CD4-positive, alpha-beta T cell treated with Interleukin-17A for 1 hour (primary cell): Measurements from ENCODE around the gene B4GALT2.
A peak's percentile ranks its signal among the peaks of the same experiment; 100 is the strongest.

Source experiments
- DNase-seq: peaks from one replicate; pipeline ENCODE4 v3.0.0-alpha.2; 2020

Gene B4GALT2

GRCh38 chr1:43971336-43971980, 7.6 kb upstream of the B4GALT2 start:
- no peak for DNase-seq

- DNase-seq = no peak
Measured at GRCh38 chr1:43973981-43974442, 5.0 kb upstream of the B4GALT2 start.

GRCh38 chr1:43974443-43975248, 4.4 kb upstream of the B4GALT2 start, which contains the start of gene ATP6V0B:
TSS of gene ATP6V0B (plus strand) at chr1:43974960. CDS start at chr1:43975041, 81 bp downstream.
- peak; percentile 91 for DNase-seq

- peak; percentile 52 for DNase-seq
Measured at GRCh38 chr1:43975249-43975961, 3.6 kb upstream of the B4GALT2 start.

GRCh38 chr1:43976045-43976444, 3.0 kb upstream of the B4GALT2 start:
- no peak for DNase-seq

GRCh38 chr1:43976890-43977289, 2.1 kb upstream of the B4GALT2 start:
- no peak for DNase-seq

GRCh38 chr1:43977376-43978263, 1.4 kb upstream of the B4GALT2 start:
- DNase-seq = no peak

- DNase-seq = no peak
Measured at GRCh38 chr1:43978264-43978550, 803 bp upstream of the B4GALT2 start.

- DNase-seq = no peak
Measured at GRCh38 chr1:43979261-43979527, 184 bp downstream of the B4GALT2 start.

GRCh38 chr1:43979528-43980254, 681 bp downstream of the B4GALT2 start:
- DNase-seq = peak; percentile 26

- no peak for DNase-seq
Measured at GRCh38 chr1:43980255-43981134, 1.5 kb downstream of the B4GALT2 start.

- DNase-seq = no peak
Measured at GRCh38 chr1:43981135-43981491, 2.1 kb downstream of the B4GALT2 start.

GRCh38 chr1:43981636-43982035, 2.6 kb downstream of the B4GALT2 start:
- DNase-seq = no peak

- DNase-seq = no peak
Measured at GRCh38 chr1:43982241-43982640, 3.2 kb downstream of the B4GALT2 start.

GRCh38 chr1:43982808-43983207, 3.8 kb downstream of the B4GALT2 start:
- no peak for DNase-seq

GRCh38 chr1:43983253-43983899, 4.4 kb downstream of the B4GALT2 start:
- DNase-seq = no peak

- no peak for DNase-seq
Measured at GRCh38 chr1:43984855-43985254, 5.8 kb downstream of the B4GALT2 start.

- no peak for DNase-seq
Measured at GRCh38 chr1:43985984-43986595, 7.1 kb downstream of the B4GALT2 start.

- no peak for DNase-seq
Measured at GRCh38 chr1:43986712-43987111, 7.7 kb downstream of the B4GALT2 start.

GRCh38 chr1:43987159-43987902, 8.3 kb downstream of the B4GALT2 start:
- no peak for DNase-seq
